Upper lobe of right lung (tissue), 1 donor: Measurements from ENCODE around the gene COX6B1. TPM values are rescaled to one million over a fixed set of nuclear protein-coding genes. Genes with fewer than 3 reads are reported as not detected.
"Not testable (repeated sequence)": the region's sequence is repeated elsewhere in the genome, so short reads cannot be mapped to it uniquely, and the experiment has no call there.

Experiments
- ATAC-seq: fragments of 200-7000 bp; cut with Tn5 transposase; one replicate; pipeline ENCODE4 v1.9.1; 2020; ENCODE audit warnings: mild to moderate bottlenecking, moderate library complexity
- DNase-seq: peaks from one replicate; pipeline ENCODE4 v3.0.0-alpha.2; 2020
- H3K27ac ChIP-seq: fragments of 200-600 bp; one replicate; pipeline ENCODE4 v1.8.0; 2022
- H3K27me3 ChIP-seq: fragments of 200-600 bp; one replicate; pipeline ENCODE4 v1.8.0; 2022; ENCODE audit warnings: mild to moderate bottlenecking
- H3K36me3 ChIP-seq: fragments of 200-600 bp; one replicate; pipeline ENCODE4 v1.8.0; 2022
- H3K4me1 ChIP-seq: fragments of 200-600 bp; one replicate; pipeline ENCODE4 v1.8.0; 2022
- H3K4me3 ChIP-seq: fragments of 200-600 bp; one replicate; pipeline ENCODE4 v1.8.0; 2022; ENCODE audit warnings: mild to moderate bottlenecking
- H3K9me3 ChIP-seq: fragments of 200-600 bp; one replicate; pipeline ENCODE4 v1.8.0; 2022
- CTCF ChIP-seq: fragments of 200-600 bp; IDR thresholded peaks from one replicate; pipeline ENCODE4 v1.8.0; 2022; ENCODE audit warnings: antibody characterized with exemption
- intact Hi-C: fragments of 100-400 bp; cut with DNase I; formaldehyde crosslinking; loops from one replicate; pipeline ENCODE4 v1.11.0; 2022
- total RNA-seq: library from RNA; stranded (reverse); fragmentation: NEBNext Ultra II Directional; extraction: Animal tissue kit (Norgen Biotek cat#: 25700); gene quantifications from one replicate; pipeline ENCODE4 v1.2.1, GENCODE V29; 2021
- donor health status: DM: no; HTN: yes; CAD: no; lungs with severe emphysema.

The COX6B1 gene
- total RNA-seq, 1 donor from 2014 or later, result 226 TPM

GRCh38 chr19:35645680-35646511, 2.2 kb upstream of the COX6B1 start:
- no peaks in the 10 kb centered on the region for H3K27me3 ChIP-seq
- H3K4me3 ChIP-seq, result no peak overlapping the region
- peaks cover 5% of the 10 kb centered on the region for H3K36me3 ChIP-seq
- no peak overlapping the region for H3K27ac ChIP-seq
- intact Hi-C loops, result no loop called here
- no peak for TF ChIP-seq CTCF
- ATAC-seq (no peak), DNase-seq (no peak)
- no peaks in the 10 kb centered on the region for H3K9me3 ChIP-seq
- peaks cover 17% of the 10 kb centered on the region for H3K4me1 ChIP-seq

DNA sequence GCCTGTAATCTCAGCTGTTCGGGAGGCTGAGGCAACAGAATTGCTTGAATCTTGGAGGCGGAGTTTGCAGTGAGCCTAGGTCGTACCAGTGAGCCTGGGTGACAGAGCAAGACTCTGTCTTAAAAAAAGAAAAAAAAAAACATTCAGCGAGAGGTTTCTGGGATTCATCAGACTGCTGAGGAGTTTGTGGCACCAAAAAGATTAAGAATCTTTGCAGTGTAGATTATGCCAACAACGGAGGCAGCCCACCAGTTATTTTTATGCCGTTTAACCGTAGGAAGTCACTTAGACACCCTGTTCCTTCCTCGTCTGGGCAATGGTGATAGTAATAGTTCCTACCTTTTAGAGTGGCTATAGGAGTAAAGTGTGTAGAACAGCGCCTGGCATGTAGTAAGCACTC, 2.5 kb downstream of the COX6B1 start:
- TF ChIP-seq CTCF, result no peak
- Histone ChIP-seq H3K27ac (no peak overlapping the region), H3K9me3 (no peaks in the 10 kb centered on the region), H3K27me3 (no peaks in the 10 kb centered on the region), H3K36me3 (peaks cover 49% of the 10 kb centered on the region), H3K4me1 (peaks cover 11% of the 10 kb centered on the region), H3K4me3 (no peak overlapping the region)
- no peak for DNase-seq
- ATAC-seq, result no peak
- intact Hi-C loops, result no loop called here

- H3K27me3 ChIP-seq, H3K4me1 ChIP-seq, H3K9me3 ChIP-seq, H3K4me3 ChIP-seq, ATAC-seq, H3K27ac ChIP-seq, intact Hi-C loops, DNase-seq: not testable (repeated sequence)
- peaks cover 90% of the 10 kb centered on the region for H3K36me3 ChIP-seq
Observed at GRCh38 chr19:35654828-35655227, 6.7 kb downstream of the COX6B1 start.

- intact Hi-C loops, result no loop called here
- ATAC-seq (no peak), DNase-seq (no peak)
- Histone ChIP-seq H3K27ac (no peak overlapping the region), H3K4me3 (no peak overlapping the region), H3K9me3 (no peaks in the 10 kb centered on the region), H3K4me1 (no peaks in the 10 kb centered on the region), H3K36me3 (peaks cover 90% of the 10 kb centered on the region), H3K27me3 (no peaks in the 10 kb centered on the region)
- no peak for TF ChIP-seq CTCF
Observed at GRCh38 chr19:35655600-35655999, 7.5 kb downstream of the COX6B1 start.

DNA sequence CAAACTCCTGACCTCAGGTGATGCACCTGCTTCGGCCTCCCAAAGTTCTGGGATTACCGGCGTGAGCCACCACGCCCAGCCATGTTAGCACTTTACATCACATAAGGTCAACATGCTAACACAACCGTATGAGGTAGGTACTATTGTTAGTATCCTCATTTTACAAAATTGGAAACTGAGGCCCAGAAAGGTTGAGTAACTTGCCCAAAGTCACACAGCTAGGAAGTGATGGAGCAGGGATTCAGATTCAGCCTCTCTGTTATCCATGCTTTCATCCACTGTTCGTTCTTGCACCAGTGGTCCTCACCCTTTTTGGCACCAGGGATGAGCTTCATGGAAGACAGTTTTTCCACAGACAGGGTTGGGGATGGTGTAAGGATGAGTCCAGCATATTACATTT, 8.6 kb downstream of the COX6B1 start:
- Histone ChIP-seq H3K27me3 (no peaks in the 10 kb centered on the region), H3K9me3 (no peaks in the 10 kb centered on the region), H3K36me3 (peaks cover 84% of the 10 kb centered on the region), H3K27ac (no peak overlapping the region), H3K4me1 (no peaks in the 10 kb centered on the region), H3K4me3 (no peak overlapping the region)
- DNase-seq (no peak), ATAC-seq (no peak)
- no peak for TF ChIP-seq CTCF
- intact Hi-C loops, result no loop called here

DNA sequence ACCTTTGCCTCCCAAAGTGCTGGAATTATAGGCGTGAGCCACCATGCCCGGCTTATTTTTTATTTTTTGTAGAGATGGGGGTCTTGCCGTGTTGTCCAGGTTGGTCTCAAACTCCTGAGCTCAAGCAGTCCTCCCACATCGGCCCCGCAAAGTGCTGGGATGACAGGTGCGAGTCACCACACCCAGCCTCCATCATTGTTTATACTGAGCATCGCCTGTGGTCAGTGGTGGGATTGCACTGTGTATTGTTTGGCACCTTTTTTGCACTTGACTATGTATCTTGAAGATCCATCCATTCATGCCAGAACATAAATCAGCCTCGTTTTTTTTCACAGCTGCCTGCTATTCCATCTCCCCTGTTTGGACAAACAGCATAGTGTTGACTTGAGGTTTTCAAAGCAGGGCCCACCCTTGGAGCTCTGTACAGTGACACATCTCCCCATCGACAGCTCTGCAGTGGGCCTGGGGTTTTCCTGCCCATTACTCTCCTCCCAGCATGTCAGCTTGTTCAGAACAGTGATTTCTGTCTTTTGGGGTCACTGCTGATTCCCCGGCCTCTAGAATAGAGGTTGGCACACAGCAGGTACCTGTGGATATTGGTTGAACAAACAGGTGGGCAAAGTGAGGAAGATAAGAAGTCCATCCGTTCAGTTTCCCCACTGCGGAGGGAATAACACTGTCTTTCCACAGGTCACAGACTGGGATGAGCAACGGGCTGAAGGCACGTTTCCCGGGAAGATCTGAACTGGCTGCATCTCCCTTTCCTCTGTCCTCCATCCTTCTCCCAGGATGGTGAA, 10.0 kb downstream of the COX6B1 start:
- Histone ChIP-seq H3K27ac (no peak overlapping the region), H3K4me1 (no peaks in the 10 kb centered on the region), H3K9me3 (no peaks in the 10 kb centered on the region), H3K4me3 (no peak overlapping the region), H3K27me3 (no peaks in the 10 kb centered on the region), H3K36me3 (peaks cover 76% of the 10 kb centered on the region)
- intact Hi-C loops, result no loop called here
- no peak for DNase-seq
- ATAC-seq, result no peak
- no peak for TF ChIP-seq CTCF
